ENCODE measurements around the gene WDPCP.

DNA sequence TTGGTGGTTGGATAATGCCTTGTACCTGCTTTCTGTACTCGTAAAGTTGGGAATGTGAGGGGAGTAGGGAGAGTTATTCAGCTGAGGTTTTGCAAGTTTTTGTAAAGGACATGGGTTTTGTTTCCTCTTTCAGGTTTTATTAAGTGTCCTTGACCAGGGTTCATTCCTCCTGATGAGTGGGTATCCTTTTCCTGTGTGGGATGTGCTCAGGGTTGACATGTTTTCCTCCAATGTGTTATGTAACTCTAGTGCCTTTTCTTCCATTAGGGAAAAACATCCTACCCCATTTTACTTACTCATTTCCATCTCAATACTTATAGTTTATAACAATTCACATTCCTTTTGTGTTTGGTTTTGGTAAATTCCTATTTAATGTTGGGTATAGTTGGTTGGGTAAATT lies 489.2 kb downstream of the WDPCP start:
- TF ChIP-seq, protein P1, sequence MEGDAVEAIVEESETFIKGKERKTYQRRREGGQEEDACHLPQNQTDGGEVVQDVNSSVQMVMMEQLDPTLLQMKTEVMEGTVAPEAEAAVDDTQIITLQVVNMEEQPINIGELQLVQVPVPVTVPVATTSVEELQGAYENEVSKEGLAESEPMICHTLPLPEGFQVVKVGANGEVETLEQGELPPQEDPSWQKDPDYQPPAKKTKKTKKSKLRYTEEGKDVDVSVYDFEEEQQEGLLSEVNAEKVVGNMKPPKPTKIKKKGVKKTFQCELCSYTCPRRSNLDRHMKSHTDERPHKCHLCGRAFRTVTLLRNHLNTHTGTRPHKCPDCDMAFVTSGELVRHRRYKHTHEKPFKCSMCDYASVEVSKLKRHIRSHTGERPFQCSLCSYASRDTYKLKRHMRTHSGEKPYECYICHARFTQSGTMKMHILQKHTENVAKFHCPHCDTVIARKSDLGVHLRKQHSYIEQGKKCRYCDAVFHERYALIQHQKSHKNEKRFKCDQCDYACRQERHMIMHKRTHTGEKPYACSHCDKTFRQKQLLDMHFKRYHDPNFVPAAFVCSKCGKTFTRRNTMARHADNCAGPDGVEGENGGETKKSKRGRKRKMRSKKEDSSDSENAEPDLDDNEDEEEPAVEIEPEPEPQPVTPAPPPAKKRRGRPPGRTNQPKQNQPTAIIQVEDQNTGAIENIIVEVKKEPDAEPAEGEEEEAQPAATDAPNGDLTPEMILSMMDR (IDR thresholded peaks at IDR 0.05), result no peak
- no peak for TF ChIP-seq POLR2A (IDR thresholded peaks at IDR 0.05)

Measured in vagina (tissue), 2 donors.